Right forelimb (tissue), 1 donor: ENCODE results near the gene SLC35A4.
"Not testable (repeated sequence)": the region's sequence is repeated elsewhere in the genome, so short reads cannot be mapped to it uniquely, and the experiment has no call there.

Experiments used
- DNase-seq: peaks from one replicate; pipeline ENCODE4 v3.0.0-alpha.2; 2018

SLC35A4 gene

DNA sequence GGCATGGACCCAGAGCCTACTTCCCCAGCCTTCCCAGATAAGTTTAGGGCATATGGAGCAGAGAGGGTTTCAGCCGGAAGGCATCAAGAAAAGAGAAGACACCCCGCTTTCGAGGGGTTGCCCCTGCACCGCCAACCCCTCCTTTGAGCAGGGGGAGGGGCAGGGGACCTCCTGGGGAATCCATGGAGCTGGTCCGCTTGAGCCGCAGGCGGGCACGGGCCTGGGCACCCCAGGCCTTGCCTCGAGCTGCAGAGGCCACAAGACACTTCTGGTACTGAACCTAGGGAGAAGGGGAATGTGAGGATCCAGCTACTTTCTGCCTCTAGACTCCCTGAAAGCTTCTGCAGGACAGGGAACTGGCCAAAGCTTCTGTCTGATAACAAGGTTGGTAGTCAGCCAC, 6.1 kb upstream of the SLC35A4 start:
- DNase-seq, result no peak

GRCh38 chr5:140560227-140560626, 4.4 kb upstream of the SLC35A4 start:
- DNase-seq, result no peak

- DNase-seq, result no peak
Observed at GRCh38 chr5:140561753-140562523, 2.7 kb upstream of the SLC35A4 start.

DNA sequence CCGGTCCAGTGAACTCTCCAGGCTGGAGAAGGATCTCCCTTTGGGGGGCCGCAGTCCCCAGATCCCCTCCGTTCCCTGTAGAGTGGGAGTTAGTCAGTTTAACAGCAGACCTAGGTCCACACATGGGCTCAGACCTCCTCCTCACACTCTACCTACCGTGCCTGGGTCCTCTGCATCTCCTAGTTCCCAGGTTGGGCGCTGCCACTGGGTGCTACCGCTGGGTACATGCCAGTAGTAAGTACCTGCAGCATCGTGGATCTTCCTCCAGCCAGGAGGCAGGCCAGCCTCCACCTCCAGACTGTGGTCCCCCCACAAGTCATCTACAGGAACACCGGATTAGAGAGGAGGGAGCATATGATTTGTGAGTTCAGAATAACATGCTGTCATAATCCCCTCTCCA, 1.0 kb upstream of the SLC35A4 start:
- no peak for DNase-seq

DNA sequence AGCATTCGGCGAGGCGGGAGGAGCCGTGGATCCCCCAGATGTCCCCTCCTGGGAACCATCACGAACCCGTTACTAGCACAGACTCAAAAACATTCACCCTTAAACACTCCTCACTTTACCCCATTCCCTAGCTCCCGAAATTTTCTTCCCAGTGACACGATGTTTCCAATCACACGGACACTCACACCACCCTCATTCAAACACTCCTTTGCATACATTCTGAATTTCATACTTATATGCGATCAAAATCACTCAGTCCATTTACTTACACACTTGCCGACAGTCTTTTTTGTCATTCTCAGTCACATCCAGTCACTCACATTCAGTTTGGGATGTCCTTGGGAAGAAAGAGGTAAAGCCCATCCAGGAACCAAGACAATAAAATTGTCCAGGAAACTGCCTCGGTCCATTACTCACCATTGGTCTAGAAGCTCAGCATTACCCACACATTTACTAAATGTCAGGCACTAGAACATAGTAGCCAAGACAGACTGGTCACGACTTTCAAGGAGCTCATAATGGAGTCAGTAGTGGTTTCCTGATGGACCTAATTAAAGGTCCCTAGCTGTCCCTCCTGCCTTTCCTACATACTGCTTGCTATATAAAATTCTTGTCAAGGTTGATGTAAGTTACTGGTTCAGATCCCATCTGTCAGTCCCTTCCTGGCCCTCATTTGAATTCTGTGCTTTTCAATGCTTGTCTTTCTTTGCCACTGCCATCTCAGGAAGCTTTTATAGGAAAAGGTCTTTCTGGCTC, 574 bp downstream of the SLC35A4 start:
- no peak for DNase-seq

GRCh38 chr5:140565780-140566095, 1.1 kb downstream of the SLC35A4 start:
- no peak for DNase-seq

- no peak for DNase-seq
Observed at GRCh38 chr5:140566665-140567064, 2.0 kb downstream of the SLC35A4 start.

DNA sequence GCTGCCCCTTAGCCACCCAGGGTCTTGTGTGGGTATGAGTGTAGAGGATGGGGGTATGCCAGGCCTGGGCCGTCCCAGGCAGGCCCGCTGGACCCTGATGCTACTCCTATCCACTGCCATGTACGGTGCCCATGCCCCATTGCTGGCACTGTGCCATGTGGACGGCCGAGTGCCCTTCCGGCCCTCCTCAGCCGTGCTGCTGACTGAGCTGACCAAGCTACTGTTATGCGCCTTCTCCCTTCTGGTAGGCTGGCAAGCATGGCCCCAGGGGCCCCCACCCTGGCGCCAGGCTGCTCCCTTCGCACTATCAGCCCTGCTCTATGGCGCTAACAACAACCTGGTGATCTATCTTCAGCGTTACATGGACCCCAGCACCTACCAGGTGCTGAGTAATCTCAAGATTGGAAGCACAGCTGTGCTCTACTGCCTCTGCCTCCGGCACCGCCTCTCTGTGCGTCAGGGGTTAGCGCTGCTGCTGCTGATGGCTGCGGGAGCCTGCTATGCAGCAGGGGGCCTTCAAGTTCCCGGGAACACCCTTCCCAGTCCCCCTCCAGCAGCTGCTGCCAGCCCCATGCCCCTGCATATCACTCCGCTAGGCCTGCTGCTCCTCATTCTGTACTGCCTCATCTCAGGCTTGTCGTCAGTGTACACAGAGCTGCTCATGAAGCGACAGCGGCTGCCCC, 2.6 kb downstream of the SLC35A4 start:
- DNase-seq, result no peak

GRCh38 chr5:140567871-140568270, 3.2 kb downstream of the SLC35A4 start:
- no peak for DNase-seq

DNA sequence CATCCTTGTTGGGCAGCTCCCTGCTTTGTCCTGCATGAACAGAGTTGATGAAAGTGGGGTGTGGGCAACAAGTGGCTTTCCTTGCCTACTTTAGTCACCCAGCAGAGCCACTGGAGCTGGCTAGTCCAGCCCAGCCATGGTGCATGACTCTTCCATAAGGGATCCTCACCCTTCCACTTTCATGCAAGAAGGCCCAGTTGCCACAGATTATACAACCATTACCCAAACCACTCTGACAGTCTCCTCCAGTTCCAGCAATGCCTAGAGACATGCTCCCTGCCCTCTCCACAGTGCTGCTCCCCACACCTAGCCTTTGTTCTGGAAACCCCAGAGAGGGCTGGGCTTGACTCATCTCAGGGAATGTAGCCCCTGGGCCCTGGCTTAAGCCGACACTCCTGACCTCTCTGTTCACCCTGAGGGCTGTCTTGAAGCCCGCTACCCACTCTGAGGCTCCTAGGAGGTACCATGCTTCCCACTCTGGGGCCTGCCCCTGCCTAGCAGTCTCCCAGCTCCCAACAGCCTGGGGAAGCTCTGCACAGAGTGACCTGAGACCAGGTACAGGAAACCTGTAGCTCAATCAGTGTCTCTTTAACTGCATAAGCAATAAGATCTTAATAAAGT, 3.9 kb downstream of the SLC35A4 start:
- DNase-seq, result no peak

- no peak for DNase-seq
Observed at GRCh38 chr5:140569197-140569596, 4.6 kb downstream of the SLC35A4 start.

- DNase-seq, result no peak
Observed at GRCh38 chr5:140570058-140570457, 5.4 kb downstream of the SLC35A4 start.

DNA sequence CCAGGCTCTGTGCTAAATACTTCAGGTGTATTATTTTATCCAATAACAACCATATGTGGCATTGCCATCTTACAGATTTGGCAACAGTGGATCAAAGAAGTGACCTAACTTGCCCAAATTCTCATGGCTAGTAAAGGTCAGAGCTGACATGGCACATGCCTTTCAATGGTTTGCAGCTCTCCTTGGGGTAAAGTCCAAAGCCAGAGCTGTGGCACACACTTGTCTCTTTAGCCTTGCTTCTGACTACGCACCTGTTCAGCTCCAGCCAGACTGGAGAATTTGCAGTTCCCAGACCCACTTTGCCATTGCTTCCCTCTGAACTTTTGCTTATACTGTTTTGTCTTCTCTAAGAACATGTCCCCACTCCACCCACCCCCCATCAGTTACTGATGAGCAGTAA, 5.9 kb downstream of the SLC35A4 start:
- DNase-seq, result no peak

DNA sequence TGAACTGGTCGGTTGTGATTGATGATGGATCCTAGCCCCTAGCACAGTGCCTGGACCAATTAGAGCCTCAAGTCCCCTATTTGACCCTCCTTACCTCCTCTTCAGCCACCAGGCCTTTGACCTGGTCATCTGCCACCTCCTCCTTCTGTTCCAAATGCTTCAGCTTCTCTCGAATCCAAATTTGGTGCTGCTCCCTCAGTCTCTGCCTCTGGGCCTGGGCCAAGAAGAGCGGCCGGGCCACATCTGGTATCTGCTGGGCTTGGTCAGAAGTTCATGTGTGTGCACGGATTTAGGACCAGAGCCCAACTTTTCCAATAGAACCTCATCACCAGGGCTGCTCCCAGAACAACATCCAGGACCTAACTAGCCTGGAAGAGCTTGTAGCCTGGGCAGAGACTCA, 6.5 kb downstream of the SLC35A4 start:
- DNase-seq, result no peak

DNA sequence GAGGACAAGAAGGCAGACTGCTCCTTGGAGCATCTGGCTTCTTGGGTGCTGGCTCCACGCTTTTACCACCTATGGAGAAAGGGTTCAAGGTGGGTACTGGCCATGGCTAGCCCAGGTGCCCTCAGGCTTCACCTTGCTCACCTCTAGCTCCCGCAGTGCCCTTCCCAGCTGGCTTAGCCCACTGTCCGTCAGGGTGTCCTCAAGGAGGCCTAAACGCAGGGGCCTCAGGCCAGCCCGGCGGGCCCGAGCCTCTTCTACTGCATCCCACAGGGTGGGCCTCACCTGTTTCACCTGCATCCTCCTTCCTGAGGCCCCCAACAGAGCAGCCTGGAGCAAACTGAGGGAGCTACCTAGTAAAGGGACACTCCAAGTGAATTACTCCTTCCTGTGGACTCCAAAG, 9.1 kb downstream of the SLC35A4 start:
- DNase-seq, result no peak

DNA sequence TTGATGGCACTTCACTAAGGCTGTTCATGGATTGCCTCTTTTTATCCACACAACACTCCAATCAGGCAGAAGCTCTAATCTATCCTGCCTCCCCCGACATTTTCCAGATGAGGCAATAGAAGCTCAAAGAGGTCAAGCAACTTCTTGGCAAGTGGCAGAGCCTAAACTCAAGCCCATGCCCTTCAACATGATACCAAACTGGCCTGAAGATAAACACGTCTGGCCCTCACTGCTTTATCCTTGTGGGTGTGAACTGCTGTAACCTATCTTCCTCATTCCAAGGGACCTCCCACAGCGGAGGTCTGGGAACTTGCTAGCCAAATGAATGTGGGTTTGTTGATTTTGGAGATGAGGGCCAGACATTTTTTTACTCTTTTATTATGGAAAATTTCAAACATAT, 9.5 kb downstream of the SLC35A4 start:
- DNase-seq, result no peak

DNA sequence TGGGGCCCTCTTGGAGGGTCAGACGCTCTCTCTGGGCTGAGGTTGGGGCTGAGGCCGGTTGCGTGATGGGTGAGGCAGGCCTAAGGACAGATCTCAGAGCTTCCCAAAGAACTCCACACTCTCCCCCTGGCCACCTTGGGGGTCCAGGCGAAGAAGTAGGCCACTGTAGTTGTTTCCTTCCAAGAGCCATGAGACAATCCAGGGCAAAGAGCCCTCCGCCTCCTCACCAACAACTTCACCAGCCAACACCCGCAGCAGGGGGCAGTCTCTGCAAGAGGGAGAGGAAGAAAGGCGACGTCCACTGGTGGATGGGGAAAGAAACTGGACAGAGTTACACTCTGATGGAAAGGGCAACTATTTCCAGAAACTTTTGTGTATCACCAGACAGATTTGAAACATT, 10.7 kb downstream of the SLC35A4 start:
- no peak for DNase-seq

- DNase-seq, result no peak
Observed at GRCh38 chr5:140576776-140577201, 12.2 kb downstream of the SLC35A4 start.

DNA sequence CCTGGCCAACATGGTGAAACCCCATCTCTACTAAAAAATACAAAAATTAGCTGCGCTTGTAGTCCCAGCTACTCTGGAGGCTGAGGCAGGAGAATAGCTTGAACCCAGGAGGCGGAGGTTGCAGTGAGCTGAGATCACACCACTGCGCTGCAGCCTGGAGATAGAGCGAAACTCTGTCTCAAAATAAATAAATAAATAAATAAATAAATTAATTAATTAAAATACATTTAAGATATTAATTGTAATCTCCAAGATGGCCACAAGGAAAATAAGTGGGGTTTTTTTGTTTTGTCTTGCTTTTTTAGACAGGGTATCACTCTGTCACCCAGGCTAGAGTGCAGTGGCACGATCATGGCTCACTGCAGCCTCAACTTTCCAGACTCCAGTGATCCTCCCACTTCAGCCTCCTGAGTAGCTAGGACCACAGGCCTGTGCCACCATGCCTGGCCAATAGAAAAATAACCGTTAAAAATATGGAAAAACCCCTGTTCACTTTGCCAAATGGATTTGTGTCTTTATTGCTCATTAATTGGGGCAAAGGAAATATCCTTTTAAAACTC, 14.6 kb downstream of the SLC35A4 start:
- not testable (repeated sequence) for DNase-seq

DNA sequence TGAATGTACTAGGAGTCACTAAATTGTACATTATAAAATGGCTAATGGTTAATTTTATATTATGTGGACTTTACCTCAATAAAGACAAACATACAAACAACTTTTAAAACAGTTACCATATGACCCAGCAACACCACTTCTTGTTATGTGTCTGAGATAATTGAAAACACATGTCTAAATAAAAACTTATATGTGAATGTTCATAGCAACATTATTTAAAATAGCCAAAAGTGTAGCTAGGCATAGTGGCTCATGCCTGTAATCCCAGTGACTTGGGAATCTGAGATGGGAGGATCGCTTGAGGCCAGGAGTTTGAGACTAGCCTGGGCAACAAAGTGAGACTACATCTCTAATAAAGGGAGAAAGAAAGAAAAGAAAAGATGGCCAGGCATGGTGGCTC, 22.9 kb downstream of the SLC35A4 start:
- no peak for DNase-seq

DNA sequence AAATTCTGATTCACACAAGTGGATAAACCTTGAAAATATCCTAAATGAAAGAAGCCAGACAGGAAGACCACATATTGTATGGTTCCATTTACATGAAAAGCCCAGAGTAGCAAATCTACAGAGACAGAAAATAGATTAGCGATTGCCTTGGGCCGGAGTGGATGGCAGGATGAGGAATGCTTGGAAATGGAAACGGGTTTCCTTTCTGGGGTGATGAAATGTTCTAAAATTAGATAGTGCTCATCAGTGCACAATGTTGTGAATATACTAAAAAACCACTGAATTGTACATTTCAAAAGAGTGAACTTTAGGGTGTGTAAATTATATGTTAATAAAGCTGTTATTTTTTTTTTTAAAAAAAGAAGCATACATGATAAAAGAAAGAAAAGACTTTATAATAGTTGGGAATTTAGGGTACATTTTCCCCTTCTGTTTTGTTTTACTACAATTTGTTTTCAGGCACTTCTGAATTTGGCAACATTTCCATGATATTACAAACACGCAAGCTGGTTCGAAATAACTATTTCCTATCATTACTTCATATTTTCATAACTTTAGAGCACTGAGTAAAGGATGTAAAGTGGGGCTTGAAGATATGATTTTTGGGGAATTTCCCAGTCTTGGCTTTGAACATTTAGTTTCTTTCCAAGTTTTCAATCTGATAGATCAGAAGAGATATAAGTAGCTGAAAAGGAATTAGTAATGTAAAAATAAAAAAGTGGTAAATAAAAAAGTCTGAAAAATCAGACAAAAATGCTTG, 23.9 kb downstream of the SLC35A4 start:
- no peak for DNase-seq

DNA sequence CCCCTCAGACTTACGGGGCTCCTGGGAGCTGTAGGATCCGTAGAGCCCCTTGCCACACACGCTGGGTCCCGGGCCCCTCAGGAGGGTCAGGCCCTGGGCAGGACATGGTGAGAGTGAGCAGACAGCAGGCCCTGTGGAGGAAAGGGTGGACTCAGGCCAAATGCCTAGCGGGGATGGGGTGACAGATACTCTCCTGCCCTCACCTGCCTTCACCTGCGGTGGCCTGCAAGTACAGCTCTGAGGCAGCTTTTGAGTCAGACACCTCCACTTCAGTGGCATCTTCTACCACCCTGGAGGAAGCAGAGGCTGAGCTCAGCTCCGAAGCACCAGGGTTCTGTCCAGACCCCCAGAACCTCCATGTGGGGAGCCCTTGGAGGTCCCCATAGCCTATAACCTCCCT, 26.2 kb downstream of the SLC35A4 start:
- no peak for DNase-seq
